Measurements from ENCODE around the gene PIP4K2B. TPM values are rescaled to one million over a fixed set of nuclear protein-coding genes. Genes with fewer than 3 reads are reported as not detected.

The PIP4K2B gene
- 38.9 and 90.7 TPM in 2 replicates for total RNA-seq (ENCODE audit: low replicate concordance)

DNA sequence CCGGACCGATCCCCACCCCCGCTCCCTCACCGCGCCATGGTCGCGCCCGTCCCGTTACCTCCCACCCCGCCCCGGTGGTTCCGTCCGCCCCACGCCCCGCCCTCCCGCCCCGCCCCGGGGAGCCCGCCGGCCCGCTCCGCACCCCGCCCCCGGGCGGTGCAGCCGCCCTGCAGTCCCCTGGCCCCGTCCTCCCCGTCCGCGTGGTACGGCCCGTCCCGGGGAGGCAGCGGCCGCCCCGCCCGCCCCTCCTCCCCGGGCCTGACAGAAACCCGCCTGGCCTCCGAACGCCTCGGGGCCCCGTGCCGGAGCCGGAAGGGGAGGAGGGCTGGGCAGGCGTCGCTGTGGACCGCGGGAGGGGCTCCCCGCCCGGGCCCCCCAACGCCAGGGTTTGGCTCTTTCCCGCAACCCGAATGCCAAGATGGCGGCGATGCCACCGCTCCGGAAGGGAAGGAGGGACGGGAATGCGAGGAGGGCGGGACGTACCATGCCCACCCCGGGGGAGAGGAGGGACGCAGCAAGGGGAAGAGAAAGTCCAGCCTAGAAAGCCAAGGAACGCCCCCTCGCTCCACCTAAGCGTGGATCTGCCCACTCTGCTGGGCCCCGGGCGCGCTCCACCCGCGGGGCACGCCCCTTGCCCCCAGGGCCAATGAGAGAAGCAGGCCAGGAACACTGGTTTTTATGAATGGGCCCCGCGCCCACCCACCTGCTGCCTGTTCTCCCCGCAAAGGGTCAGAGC, at the start of gene PIP4K2B:
Gene PIP4K2B (minus strand): TSS at position 56 of the 736 bp plus-strand sequence. CDS start 132 bp downstream, outside the sequence.

DNA sequence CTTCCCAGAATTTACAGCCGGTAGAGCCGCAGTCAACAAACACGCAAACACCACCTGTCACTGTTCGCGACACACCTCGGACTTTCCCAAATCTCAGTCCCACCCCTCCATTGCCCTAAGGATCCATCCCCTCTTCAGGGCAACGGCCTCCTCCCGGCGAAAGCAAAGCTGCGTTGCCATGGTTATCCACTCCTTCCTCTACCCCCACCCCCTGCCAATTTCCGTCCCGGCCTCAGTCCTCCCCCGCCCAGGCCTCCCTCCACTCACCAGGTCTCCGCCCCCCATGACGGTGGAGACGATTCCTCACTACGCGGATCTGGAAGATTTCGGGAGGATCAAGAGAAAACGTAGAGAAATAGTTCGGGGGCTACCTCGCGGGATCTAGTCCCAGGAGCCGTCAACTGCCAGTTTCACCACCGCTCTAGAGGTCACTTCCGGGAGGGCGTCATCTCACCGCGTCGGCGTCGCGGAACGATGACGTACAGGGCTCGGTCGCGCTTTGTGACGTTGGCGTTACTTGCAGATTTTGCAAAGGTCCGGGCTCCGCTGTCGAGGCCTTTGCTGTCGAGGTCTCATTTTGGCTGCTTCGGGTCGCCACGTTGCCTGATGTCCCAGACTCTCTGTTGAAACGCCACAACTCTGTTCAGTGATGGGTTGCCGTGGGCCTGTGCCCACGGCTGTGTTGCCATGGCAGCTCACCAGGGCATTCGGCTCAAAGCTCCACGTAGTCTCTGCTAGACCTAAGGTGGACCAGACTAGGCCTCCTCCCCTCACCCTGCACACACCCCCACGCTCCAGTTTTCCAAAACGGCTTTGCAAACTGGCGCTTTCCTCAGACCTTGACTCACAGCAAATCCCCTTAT, 25.8 kb upstream of the PIP4K2B start, which contains the start of gene CWC25:
Gene CWC25 (minus strand): TSS at position 423 of the 863 bp plus-strand sequence. CDS start 138 bp downstream, at position 285.

DNA sequence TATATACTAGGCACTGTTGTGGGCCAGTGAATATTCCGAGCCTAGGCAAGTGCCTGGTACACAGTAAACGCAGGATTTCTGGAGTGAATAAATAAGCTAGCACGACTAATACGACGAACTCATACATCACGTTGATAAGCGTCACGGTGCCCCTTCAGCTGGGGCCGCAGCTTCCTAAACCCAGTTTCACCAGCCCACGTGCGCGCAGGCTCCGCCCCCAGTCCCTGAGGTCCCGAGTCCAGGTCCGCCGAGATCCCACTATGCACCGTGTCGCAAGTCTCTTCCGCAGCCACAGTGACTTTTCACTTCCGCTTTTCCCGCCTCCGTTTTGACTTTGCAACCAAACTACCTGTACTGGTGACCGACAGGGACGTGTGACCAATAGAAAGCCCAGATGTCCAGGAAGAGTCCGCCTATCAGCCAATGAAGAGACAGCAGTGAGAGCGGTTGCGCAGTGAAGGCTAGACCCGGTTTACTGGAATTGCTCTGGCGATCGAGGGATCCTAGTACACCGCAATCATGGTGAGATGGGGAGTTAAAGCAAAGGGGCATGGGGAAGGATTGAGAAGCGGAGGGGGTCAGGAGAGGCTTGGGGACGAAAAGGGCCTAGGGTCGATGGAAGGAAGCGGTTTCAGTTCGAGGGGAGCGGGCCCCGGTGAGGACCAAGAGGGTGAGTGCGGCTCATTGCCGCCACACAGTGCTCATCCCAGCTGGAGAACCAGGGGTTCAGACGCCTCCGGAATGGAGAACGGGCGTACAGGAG, 46.9 kb downstream of the PIP4K2B start, which contains the start of gene PSMB3:
Gene PSMB3 (plus strand): TSS at position 434 of the 763 bp plus-strand sequence. CDS start 86 bp downstream, at position 520.

DNA sequence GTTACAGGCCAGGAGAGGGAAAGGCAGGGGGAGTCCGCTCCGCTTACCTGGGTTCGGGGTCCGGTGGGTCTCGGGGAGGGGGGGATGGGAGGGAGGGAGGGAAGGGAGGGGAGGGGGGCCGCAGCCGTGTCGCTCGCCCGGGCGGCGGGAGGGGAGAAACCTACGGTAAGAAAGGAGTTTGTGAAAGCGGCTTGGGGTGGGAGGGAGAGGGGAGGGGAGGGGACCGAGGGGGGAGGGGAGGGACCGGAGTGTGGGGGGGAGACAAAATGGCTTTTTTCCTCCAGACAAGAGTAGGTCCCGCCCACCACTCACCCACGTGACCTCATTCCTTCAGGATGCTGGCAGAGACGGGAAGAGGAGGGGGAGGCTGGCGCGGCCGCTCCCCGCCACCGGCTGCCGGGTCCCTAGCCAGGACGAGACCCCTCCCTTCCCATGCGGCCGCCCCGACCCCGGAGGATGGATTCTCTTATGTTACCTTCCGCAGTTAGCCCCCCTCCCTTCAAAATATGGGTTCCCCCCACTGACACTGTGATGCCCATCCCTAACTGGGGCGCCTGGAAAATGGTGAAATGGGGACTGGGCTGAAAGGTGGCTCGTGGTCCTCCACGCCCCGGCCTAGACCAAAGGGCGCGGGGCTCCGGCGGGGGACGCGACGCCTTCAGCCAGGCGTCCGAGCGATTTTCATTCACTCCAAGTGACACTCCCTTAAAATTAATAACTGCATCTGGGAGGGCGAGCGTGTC, 51.0 kb downstream of the PIP4K2B start, which contains the start of gene PCGF2:
Gene PCGF2 (minus strand): TSS at position 188 of the 743 bp plus-strand sequence. CDS start 7,934 bp downstream, outside the sequence.

DNA sequence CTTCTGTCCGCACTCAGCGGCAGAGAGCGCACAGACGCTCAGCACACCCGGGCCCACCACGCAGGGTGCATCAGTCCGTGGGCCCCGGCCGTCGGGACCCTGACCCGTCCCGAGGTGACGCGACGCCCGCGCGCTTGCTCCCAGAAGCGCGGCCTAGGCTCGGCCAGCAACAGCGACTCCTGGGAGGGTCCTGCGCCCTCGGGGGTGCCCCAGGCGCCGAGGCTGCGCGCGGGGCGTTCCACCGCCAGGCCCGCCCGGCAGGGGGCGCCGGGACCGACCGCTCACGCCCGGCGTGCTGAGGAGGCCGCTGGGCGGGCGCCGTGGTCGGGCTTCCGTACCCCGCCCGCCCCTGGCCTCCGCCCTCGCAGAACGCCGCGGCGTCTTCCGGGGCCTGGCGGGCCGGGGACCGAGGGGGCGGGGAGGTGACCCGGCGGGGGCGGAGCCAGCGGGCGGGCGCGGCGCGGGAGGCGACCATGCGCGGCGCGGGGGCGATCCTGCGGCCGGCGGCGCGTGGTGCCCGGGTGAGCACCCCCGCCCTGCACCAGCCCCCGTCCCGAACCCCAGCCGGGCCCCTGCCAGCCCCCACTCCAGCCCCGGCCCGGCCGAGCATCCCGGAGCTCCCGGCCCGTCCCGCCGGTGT, 69.3 kb downstream of the PIP4K2B start, which contains the start of gene CISD3:
Gene CISD3 (plus strand): TSS at position 456 of the 640 bp plus-strand sequence. CDS start 18 bp downstream, at position 474.

Other genes with a start within 250 kb of the PIP4K2B start
- gene SRCIN1, start 193.6 kb downstream of the PIP4K2B start, total RNA-seq (ENCODE audit: low replicate concordance), result under 0.01 and 0.12 TPM in 2 replicates
- 0.12 and 0.90 TPM in 2 replicates for gene EPOP, start 124.6 kb downstream of the PIP4K2B start, total RNA-seq (ENCODE audit: low replicate concordance)
- 17.1 and 44.8 TPM in 2 replicates for gene MLLT6, start 94.3 kb downstream of the PIP4K2B start, total RNA-seq (ENCODE audit: low replicate concordance)
- gene CISD3, start 69.2 kb downstream of the PIP4K2B start, total RNA-seq (ENCODE audit: low replicate concordance), result 1.8 and 4.5 TPM in 2 replicates
- 1.5 and 5.3 TPM in 2 replicates for gene PCGF2, start 51.2 kb downstream of the PIP4K2B start, total RNA-seq (ENCODE audit: low replicate concordance)
- 453 and 499 TPM in 2 replicates for gene PSMB3, start 46.8 kb downstream of the PIP4K2B start, total RNA-seq (ENCODE audit: low replicate concordance)
- gene CWC25, start 25.8 kb upstream of the PIP4K2B start, total RNA-seq (ENCODE audit: low replicate concordance), result 6.6 and 8.1 TPM in 2 replicates
- 3,022 and 3,163 TPM in 2 replicates for gene RPL23, start 54.2 kb upstream of the PIP4K2B start, total RNA-seq (ENCODE audit: low replicate concordance)
- gene LASP1, start 70.5 kb upstream of the PIP4K2B start, total RNA-seq (ENCODE audit: low replicate concordance), result 72.4 and 76.5 TPM in 2 replicates
- gene FBXO47, start 167.8 kb upstream of the PIP4K2B start, total RNA-seq (ENCODE audit: low replicate concordance), result under 0.01 TPM in 1 of 2 replicates, not detected in the other